Osteoblast (primary cell): ENCODE measurements around the gene SULT2A1. TPM values are rescaled to one million over a fixed set of nuclear protein-coding genes. Genes with fewer than 3 reads are reported as not detected.

Experiments used
- DNase-seq: peaks from one replicate; pipeline ENCODE4 v3.0.0; 2011; ENCODE audit warnings: low spot score, mixed read lengths; ENCODE audit not compliant: insufficient read length; ENCODE audit errors: missing footprints
- H2AFZ ChIP-seq: 2 replicates; pipeline ENCODE4 v1.6.0; 2011; ENCODE audit warnings: mild to moderate bottlenecking, low read length
- H3K27ac ChIP-seq: 2 replicates; pipeline ENCODE4 v1.5.1; 2011; ENCODE audit warnings: mild to moderate bottlenecking, low read depth, low read length, moderate library complexity
- H3K27me3 ChIP-seq: 2 replicates; pipeline ENCODE4 v1.6.0; 2012; ENCODE audit warnings: mild to moderate bottlenecking, control low read depth, inconsistent platforms, low read length, moderate library complexity; ENCODE audit not compliant: insufficient read depth
- H3K36me3 ChIP-seq: 2 replicates; pipeline ENCODE4 v1.5.1; 2011; ENCODE audit warnings: mild to moderate bottlenecking, low read length, control low read depth, moderate library complexity; ENCODE audit not compliant: insufficient read depth
- H3K4me1 ChIP-seq: 2 replicates; pipeline ENCODE4 v1.5.1; 2011; ENCODE audit warnings: mild to moderate bottlenecking, low read length, control low read depth, moderate library complexity; ENCODE audit not compliant: insufficient read depth
- H3K4me2 ChIP-seq: 2 replicates; pipeline ENCODE4 v1.6.0; 2011; ENCODE audit warnings: mild to moderate bottlenecking, low read length; ENCODE audit not compliant: insufficient read depth
- H3K4me3 ChIP-seq: fragments of 200-600 bp; sonication (generic); 3 replicates; pipeline ENCODE4 v1.5.1; 2012; ENCODE audit warnings: mild to moderate bottlenecking, low read length, inconsistent platforms; ENCODE audit not compliant: insufficient read depth
- H3K79me2 ChIP-seq: 2 replicates; pipeline ENCODE4 v1.6.0; 2012; ENCODE audit warnings: mild to moderate bottlenecking, low read length, control low read depth, inconsistent platforms; ENCODE audit not compliant: insufficient read depth
- H3K9me3 ChIP-seq: 2 replicates; pipeline ENCODE4 v1.5.1; 2011; ENCODE audit warnings: low read depth, low read length, control low read depth
- H4K20me1 ChIP-seq: 2 replicates; pipeline ENCODE4 v1.6.0; 2012; ENCODE audit warnings: mild to moderate bottlenecking, low read length, control low read depth; ENCODE audit not compliant: insufficient read depth
- total RNA-seq: library from RNA; depleted of rRNA; stranded (reverse); fragments of >200 nt; gene quantifications from 2 replicates; pipeline ENCODE4 v1.2.3, GENCODE V29; 2012
- TF ChIP-seq, protein P1 (sequence below): IDR thresholded peaks from 2 replicates; pipeline ENCODE4 v1.5.1; 2011; ENCODE audit warnings: mild to moderate bottlenecking, low read depth, low read length, moderate library complexity; ENCODE audit errors: extremely low read depth

SULT2A1 gene
- total RNA-seq, 1 donor: not detected

DNA sequence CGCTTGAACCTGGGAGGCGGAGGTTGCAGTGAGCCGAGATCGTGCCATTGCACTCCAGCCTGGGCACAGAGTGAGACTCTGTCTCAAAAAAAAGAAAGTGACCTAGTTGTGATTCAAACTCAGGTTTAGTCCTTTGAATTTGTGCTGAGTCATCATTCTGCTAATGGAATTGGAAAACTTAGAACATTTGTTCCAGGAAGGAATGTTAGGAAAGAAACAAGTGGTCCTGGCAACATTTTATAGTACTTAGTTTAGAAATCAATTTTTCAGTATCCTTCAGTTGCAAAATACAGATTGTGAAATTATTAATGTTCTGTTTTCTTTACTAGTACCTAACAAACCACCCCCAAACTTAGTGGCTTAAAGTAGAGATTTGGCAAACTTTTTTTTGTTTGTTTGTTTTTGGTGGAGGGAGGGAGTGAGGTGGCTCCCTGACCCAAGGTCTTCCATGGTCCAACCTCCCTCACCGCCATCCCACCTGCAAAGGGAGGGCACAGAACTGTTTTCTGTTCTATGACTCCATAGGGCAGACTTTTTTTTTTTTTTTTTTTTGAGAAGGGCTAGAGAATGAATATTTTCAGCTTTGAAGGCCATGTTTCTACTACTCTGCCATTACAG is 9.2 kb upstream of the SULT2A1 start:
- no peaks in the 10 kb centered on the region for H3K4me1 ChIP-seq
- H3K36me3 ChIP-seq: no peaks in the 10 kb centered on the region
- no peak overlapping the region for H3K27ac ChIP-seq
- no peak overlapping the region for H2AFZ ChIP-seq
- no peaks in the 10 kb centered on the region for H3K9me3 ChIP-seq
- H3K4me3 ChIP-seq: no peak overlapping the region
- no peaks in the 10 kb centered on the region for H3K27me3 ChIP-seq
- no peak overlapping the region for H3K4me2 ChIP-seq
- no peaks in the 10 kb centered on the region for H3K79me2 ChIP-seq
- TF ChIP-seq, protein P1, sequence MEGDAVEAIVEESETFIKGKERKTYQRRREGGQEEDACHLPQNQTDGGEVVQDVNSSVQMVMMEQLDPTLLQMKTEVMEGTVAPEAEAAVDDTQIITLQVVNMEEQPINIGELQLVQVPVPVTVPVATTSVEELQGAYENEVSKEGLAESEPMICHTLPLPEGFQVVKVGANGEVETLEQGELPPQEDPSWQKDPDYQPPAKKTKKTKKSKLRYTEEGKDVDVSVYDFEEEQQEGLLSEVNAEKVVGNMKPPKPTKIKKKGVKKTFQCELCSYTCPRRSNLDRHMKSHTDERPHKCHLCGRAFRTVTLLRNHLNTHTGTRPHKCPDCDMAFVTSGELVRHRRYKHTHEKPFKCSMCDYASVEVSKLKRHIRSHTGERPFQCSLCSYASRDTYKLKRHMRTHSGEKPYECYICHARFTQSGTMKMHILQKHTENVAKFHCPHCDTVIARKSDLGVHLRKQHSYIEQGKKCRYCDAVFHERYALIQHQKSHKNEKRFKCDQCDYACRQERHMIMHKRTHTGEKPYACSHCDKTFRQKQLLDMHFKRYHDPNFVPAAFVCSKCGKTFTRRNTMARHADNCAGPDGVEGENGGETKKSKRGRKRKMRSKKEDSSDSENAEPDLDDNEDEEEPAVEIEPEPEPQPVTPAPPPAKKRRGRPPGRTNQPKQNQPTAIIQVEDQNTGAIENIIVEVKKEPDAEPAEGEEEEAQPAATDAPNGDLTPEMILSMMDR: no peak
- no peak for DNase-seq
- no peaks in the 10 kb centered on the region for H4K20me1 ChIP-seq

DNA sequence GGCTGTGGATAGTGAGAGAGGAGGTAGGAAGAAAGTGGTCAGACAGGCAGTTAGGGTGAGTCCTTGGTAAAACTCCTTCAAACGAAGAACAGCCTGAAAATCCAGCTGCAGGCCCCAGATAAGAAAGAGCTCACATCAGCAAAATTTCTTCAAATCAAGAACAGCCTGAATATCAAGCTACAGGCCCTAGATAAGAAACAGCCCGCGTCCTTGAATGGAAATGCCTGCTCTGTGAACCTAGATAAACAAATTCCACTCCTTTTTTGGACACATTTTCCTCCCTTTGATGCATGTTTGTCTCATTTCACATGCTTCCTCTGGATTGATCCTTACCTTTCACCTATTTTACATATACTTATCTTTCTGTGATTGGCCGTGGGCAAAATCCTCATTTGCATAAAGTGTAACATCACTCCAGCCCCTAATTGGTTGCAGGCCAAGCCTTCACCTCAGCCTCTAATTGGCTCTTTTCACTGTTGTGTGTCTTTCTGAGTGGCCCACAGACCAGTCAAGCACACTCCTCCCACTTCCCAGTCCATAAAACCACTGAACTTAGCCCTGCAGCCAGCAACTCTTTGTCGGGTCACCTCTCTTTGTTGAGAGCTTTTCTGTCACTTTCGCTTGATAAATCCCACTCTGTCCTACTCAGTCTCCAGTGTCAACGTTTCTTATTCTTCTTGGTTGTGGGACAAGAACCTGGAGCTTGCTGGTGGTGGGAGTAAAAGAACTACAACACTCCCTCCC is 6.0 kb upstream of the SULT2A1 start:
- Histone ChIP-seq H3K4me3 (no peak overlapping the region), H4K20me1 (no peaks in the 10 kb centered on the region), H3K4me1 (no peaks in the 10 kb centered on the region), H2AFZ (no peak overlapping the region), H3K27ac (no peak overlapping the region), H3K27me3 (no peaks in the 10 kb centered on the region), H3K9me3 (no peaks in the 10 kb centered on the region), H3K79me2 (no peaks in the 10 kb centered on the region), H3K36me3 (no peaks in the 10 kb centered on the region), H3K4me2 (no peak overlapping the region)
- peak; percentile 25 for DNase-seq
- TF ChIP-seq, protein P1: no peak

DNA sequence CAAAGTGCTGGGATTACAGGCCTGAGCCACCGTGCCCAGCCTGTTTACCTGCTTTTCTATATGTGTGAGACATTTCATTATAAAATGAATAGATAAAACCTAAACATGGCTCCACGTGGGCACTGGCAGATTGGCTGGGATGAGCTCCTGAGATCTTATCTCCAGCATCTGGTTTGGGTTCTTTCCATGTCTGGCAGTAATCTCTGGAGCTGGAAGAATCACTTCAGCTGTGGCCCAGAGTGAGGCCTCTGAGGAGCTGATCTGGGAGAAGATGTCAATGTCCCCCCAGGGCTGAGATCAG is 5.5 kb upstream of the SULT2A1 start:
- Histone ChIP-seq H4K20me1 (no peaks in the 10 kb centered on the region), H3K27me3 (no peaks in the 10 kb centered on the region), H2AFZ (no peak overlapping the region), H3K4me2 (no peak overlapping the region), H3K9me3 (no peaks in the 10 kb centered on the region), H3K27ac (no peak overlapping the region), H3K36me3 (no peaks in the 10 kb centered on the region), H3K4me1 (no peaks in the 10 kb centered on the region), H3K79me2 (no peaks in the 10 kb centered on the region), H3K4me3 (no peak overlapping the region)
- TF ChIP-seq, protein P1: no peak
- peak; percentile 5 for DNase-seq

DNA sequence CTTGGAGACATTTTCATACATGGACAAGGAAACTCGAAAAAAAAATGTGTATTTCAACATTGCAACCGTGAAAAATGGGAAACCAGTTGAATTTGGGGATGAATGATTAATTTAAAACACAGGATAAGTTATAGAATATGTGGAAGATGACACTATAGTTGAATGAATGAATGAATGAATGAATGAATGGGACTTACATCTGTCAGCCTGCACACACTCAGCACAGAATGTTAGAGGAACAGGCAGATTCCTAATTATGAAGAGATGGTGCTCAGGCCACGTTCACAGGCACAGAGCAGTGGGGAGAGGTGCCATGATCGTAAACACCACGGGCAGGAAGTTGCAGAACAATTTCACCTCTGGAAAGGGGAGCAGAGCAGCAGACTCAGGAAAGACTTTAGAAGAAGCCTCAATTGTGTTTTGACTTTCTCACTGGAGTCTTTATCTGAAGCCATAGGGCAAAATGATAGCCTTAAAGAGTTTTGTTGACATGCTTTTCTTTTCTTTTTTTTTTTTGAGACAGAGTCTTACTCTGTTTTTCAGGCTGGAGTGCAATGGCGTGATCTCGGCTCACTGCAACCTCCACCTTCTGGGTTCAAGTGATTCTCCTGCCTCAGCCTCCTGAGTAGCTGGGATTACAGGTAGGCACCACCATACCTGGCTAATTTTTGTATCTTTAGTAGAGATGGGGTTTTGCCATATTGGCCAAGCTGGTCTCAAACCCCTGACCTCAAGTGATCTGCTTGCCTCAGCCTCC is 4.9 kb upstream of the SULT2A1 start:
- no peaks in the 10 kb centered on the region for H3K9me3 ChIP-seq
- no peak overlapping the region for H3K4me3 ChIP-seq
- no peaks in the 10 kb centered on the region for H3K36me3 ChIP-seq
- H2AFZ ChIP-seq: no peak overlapping the region
- TF ChIP-seq, protein P1: no peak
- no peaks in the 10 kb centered on the region for H3K4me1 ChIP-seq
- no peaks in the 10 kb centered on the region for H3K79me2 ChIP-seq
- H3K27me3 ChIP-seq: peaks cover 4% of the 10 kb centered on the region
- no peak overlapping the region for H3K27ac ChIP-seq
- DNase-seq: no peak
- H3K4me2 ChIP-seq: no peak overlapping the region
- H4K20me1 ChIP-seq: no peaks in the 10 kb centered on the region
